HCT116 (cell line): Measurements from ENCODE around the gene RRM1. TPM values are rescaled to one million over a fixed set of nuclear protein-coding genes. Genes with fewer than 3 reads are reported as not detected.

ENCODE experiments used
- ATAC-seq: fragments of 200-7000 bp; cut with Tn5 transposase; 2 replicates; pipeline ENCODE4 v1.9.1; 2020; ENCODE audit warnings: mild to moderate bottlenecking, moderate library complexity
- BruUV-seq: library from RNA; stranded (reverse); fragments of 400-500 nt; replicated peaks from 2 replicates; lab custom pipeline; 2021; lab: Mats Ljungman, UMichigan
- CTCF ChIA-PET: fragments of 300-600 bp; sonication (Branson Sonifier 250); formaldehyde crosslinking; loops from one replicate; lab custom pipeline; 2021; ENCODE audit warnings: antibody characterized with exemption; lab: Charles Lee
- POLR2A ChIA-PET: fragments of 300-600, 350-600 bp; sonication (Branson Sonifier 250); formaldehyde crosslinking; loops from one replicate; lab custom pipeline; 2021; ENCODE audit warnings: antibody characterized with exemption; lab: Charles Lee
- RAD21 ChIA-PET, 2 experiments: fragments of 300-600 bp; sonication (Branson Sonifier 250); formaldehyde crosslinking; loops; one replicate each; lab custom pipeline; 2023; ENCODE audit warnings: low total read pairs in 2 of 2; ENCODE audit not compliant: uncharacterized antibody in 2 of 2, unreplicated experiment in 2 of 2, low non-redundant PET in 1 of 2; lab: Charles Lee
- DNase-seq: peaks from one replicate; pipeline ENCODE4 v3.0.0-alpha.2; 2010; ENCODE audit warnings: low read depth, low spot score
- H2AFZ ChIP-seq: fragments of 200-600 bp; shearing (Covaris generic), sonication (generic); 2 replicates; pipeline ENCODE4 v1.6.1; 2017; ENCODE audit warnings: low read depth, mixed run types, mixed read lengths, antibody characterized with exemption, low read length; ENCODE audit not compliant: poor library complexity, severe bottlenecking
- H3K27ac ChIP-seq: 2 replicates; pipeline ENCODE4 v1.5.1; 2012; ENCODE audit warnings: low read depth, low read length
- H3K27me3 ChIP-seq: fragments of 200-600 bp; sonication (generic); 2 replicates; pipeline ENCODE4 v1.6.1; 2016; ENCODE audit warnings: mixed run types, low read length, mixed read lengths; ENCODE audit not compliant: insufficient read depth
- H3K36me3 ChIP-seq, 2 experiments: fragments of 200-500 bp in 1 of 2; fragments of 200-600 bp in 1 of 2; sonication (Bioruptor generic) in 1 of 2; sonication (generic) in 1 of 2; 2 replicates each; pipeline versions ENCODE4 v1.5.1 to v1.6.1; 2014 to 2016; ENCODE audit warnings: low read length in 2 of 2, inconsistent platforms in 1 of 2, mixed read lengths in 1 of 2, mixed run types in 1 of 2; ENCODE audit not compliant: insufficient read depth in 2 of 2, control insufficient read depth in 1 of 2
- H3K4me1 ChIP-seq, 2 experiments: fragments of 200-600 bp in 1 of 2; sonication (generic) in 1 of 2; 2 replicates each; pipeline versions ENCODE4 v1.5.1 to v1.6.1; 2012 to 2017; ENCODE audit warnings: low read length in 2 of 2, inconsistent platforms in 1 of 2, mild to moderate bottlenecking in 1 of 2, mixed read lengths in 1 of 2, mixed run types in 1 of 2, moderate library complexity in 1 of 2; ENCODE audit not compliant: insufficient read depth in 2 of 2, control insufficient read depth in 1 of 2
- H3K4me2 ChIP-seq: fragments of 200-600 bp; sonication (generic); 2 replicates; pipeline ENCODE4 v1.6.1; 2017; ENCODE audit warnings: mixed run types, low read length, mixed read lengths
- H3K4me3 ChIP-seq, 2 experiments: fragments of 200-600 bp in 1 of 2; sonication (generic) in 1 of 2; replicated peaks in 1 of 2; 2 replicates each; pipeline ENCODE4 v1.5.1; 2011 to 2016; ENCODE audit warnings: low read length in 2 of 2, control low read depth in 1 of 2, low read depth in 1 of 2, mild to moderate bottlenecking in 1 of 2, mixed read lengths in 1 of 2, mixed run types in 1 of 2
- H3K79me2 ChIP-seq: fragments of 200-600 bp; sonication (generic); 2 replicates; pipeline ENCODE4 v1.6.1; 2017; ENCODE audit warnings: mild to moderate bottlenecking, mixed run types, low read length, moderate library complexity, mixed read lengths; ENCODE audit not compliant: insufficient read depth
- H3K9ac ChIP-seq: fragments of 200-600 bp; sonication (generic); 2 replicates; pipeline ENCODE4 v1.6.1; 2016; ENCODE audit warnings: low read length, mixed read lengths
- H3K9me2 ChIP-seq: fragments of 200-600 bp; sonication (generic), shearing (Covaris generic); 2 replicates; pipeline ENCODE4 v1.6.1; 2017; ENCODE audit warnings: mixed run types, mild to moderate bottlenecking, moderate library complexity; ENCODE audit not compliant: insufficient read depth
- H3K9me3 ChIP-seq, 2 experiments: fragments of 200-500 bp in 1 of 2; fragments of 200-600 bp in 1 of 2; sonication (Bioruptor generic) in 1 of 2; sonication (generic) in 1 of 2; 2 replicates each; pipeline ENCODE4 v1.6.1; 2014 to 2017; ENCODE audit warnings: low read length in 2 of 2, mixed read lengths in 2 of 2, inconsistent platforms in 1 of 2, low read depth in 1 of 2, mild to moderate bottlenecking in 1 of 2, mixed run types in 1 of 2, moderate library complexity in 1 of 2; ENCODE audit not compliant: control insufficient read depth in 1 of 2, insufficient read depth in 1 of 2
- H4K20me1 ChIP-seq: fragments of 200-600 bp; sonication (generic), shearing (Covaris generic); 2 replicates; pipeline ENCODE4 v1.6.1; 2017; ENCODE audit warnings: mixed run types, mild to moderate bottlenecking, moderate library complexity; ENCODE audit not compliant: insufficient read depth
- ATF3 ChIP-seq: IDR thresholded peaks from 2 replicates; pipeline ENCODE4 v1.6.1; 2012
- CEBPB ChIP-seq: IDR thresholded peaks from 2 replicates; pipeline ENCODE4 v1.6.1; 2012; ENCODE audit warnings: low read depth
- EGR1 ChIP-seq: IDR thresholded peaks from 2 replicates; pipeline ENCODE4 v1.6.1; 2012; ENCODE audit warnings: low read depth
- ELF1 ChIP-seq: IDR thresholded peaks from 2 replicates; pipeline ENCODE4 v1.6.1; 2012; ENCODE audit warnings: low read depth, borderline replicate concordance
- EZH2 ChIP-seq: fragments of 200-600 bp; sonication (generic); IDR thresholded peaks from 2 replicates; pipeline ENCODE4 v1.6.1; 2017; ENCODE audit warnings: antibody characterized with exemption, mixed run types
- FOSL1 ChIP-seq: IDR thresholded peaks from 2 replicates; pipeline ENCODE4 v1.6.1; 2012; ENCODE audit warnings: low read depth
- POLR2A ChIP-seq: IDR thresholded peaks from 2 replicates; pipeline ENCODE4 v1.7.0; 2011; ENCODE audit warnings: borderline replicate concordance; ENCODE audit not compliant: insufficient read depth, insufficient read length; ENCODE audit errors: extremely low read depth
- POLR2AphosphoS5 ChIP-seq: IDR thresholded peaks from 2 replicates; pipeline ENCODE4 v1.6.1; 2011; ENCODE audit warnings: mild to moderate bottlenecking, low read depth, low read length, moderate library complexity
- RAD21 ChIP-seq: IDR thresholded peaks from 2 replicates; pipeline ENCODE4 v1.6.1; 2012; ENCODE audit warnings: low read depth, mild to moderate bottlenecking
- REST ChIP-seq: IDR thresholded peaks from 2 replicates; pipeline ENCODE4 v1.6.1; 2012; ENCODE audit warnings: low read depth
- SIN3A ChIP-seq: IDR thresholded peaks from 2 replicates; pipeline ENCODE4 v1.6.1; 2012; ENCODE audit warnings: low read depth
- SP1 ChIP-seq: IDR thresholded peaks from 2 replicates; pipeline ENCODE4 v1.6.1; 2012; ENCODE audit warnings: low read depth
- SRF ChIP-seq: IDR thresholded peaks from 2 replicates; pipeline ENCODE4 v1.6.1; 2012; ENCODE audit warnings: low read depth
- YY1 ChIP-seq: IDR thresholded peaks from 2 replicates; pipeline ENCODE4 v1.6.1; 2011; ENCODE audit warnings: low read length, low read depth, moderate library complexity, mild to moderate bottlenecking; ENCODE audit not compliant: insufficient replicate concordance; ENCODE audit errors: extremely low read depth
- ZNF274 ChIP-seq: fragments of 200-500 bp; sonication (Bioruptor generic); IDR thresholded peaks from 2 replicates; pipeline ENCODE4 v1.6.1; 2014; ENCODE audit warnings: mild to moderate bottlenecking, low read depth, low read length, inconsistent platforms
- intact Hi-C: fragments of 100-400 bp; cut with micrococcal nuclease; formaldehyde crosslinking; loops from 2 replicates; pipeline ENCODE4 v1.10.0; 2022
- total RNA-seq: library from RNA; stranded (reverse); gene quantifications from one replicate; pipeline ENCODE4 v1.2.1, GENCODE V29; 2021; ENCODE audit not compliant: unreplicated experiment
- TF ChIP-seq, protein P1 (sequence below): IDR thresholded peaks from 2 replicates; pipeline ENCODE4 v1.6.1; 2012

The RRM1 gene
- total RNA-seq, 1 experiment from 2014 or later: 134 TPM

- Histone ChIP-seq H3K27ac (no peak overlapping the region), H3K9me2 (no peaks in the 10 kb centered on the region), H4K20me1 (no peaks in the 10 kb centered on the region), H3K4me1 (no peaks in the 10 kb centered on the region), H3K9me3 (no peaks in the 10 kb centered on the region)
- BruUV-seq: no TSS peak
- ChIA-PET POLR2A (no interaction called here), RAD21 (interaction anchor here in 1 of 2 experiments (0.9 kb wide), 1 partner anchor 9 kb away, joined by 3 read pairs; no protein-coding TSS in a partner anchor), CTCF (interaction anchor here (3.2 to 3.4 kb wide), 2 partner anchors 10 to 209 kb away, joined by 13 to 17 read pairs; partner anchors contain the start of gene STIM1)
- DNase-seq: no peak
- no peak for TF ChIP-seq RAD21
- TF ChIP-seq CEBPB: no peak
- TF ChIP-seq POLR2AphosphoS5: no peak
- TF ChIP-seq SIN3A: no peak
- no peak for TF ChIP-seq EZH2
- no peak for TF ChIP-seq SRF
- TF ChIP-seq, protein P1, sequence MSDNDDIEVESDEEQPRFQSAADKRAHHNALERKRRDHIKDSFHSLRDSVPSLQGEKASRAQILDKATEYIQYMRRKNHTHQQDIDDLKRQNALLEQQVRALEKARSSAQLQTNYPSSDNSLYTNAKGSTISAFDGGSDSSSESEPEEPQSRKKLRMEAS: no peak
- TF ChIP-seq YY1: no peak
- TF ChIP-seq REST: no peak
- TF ChIP-seq ZNF274: no peak
- no peak for TF ChIP-seq ATF3
- TF ChIP-seq POLR2A: no peak
- TF ChIP-seq SP1: no peak
- TF ChIP-seq EGR1: no peak
- no peak for TF ChIP-seq ELF1
- TF ChIP-seq FOSL1: no peak
- TF ChIP-seq, all 23 proteins: peak for 0
- H3K9ac ChIP-seq: no peak overlapping the region
- H3K4me2 ChIP-seq: no peak overlapping the region
- ATAC-seq: no peak
- no peak overlapping the region for H3K4me3 ChIP-seq
- H3K27me3 ChIP-seq: no peaks in the 10 kb centered on the region
- no peaks in the 10 kb centered on the region for H3K36me3 ChIP-seq
- intact Hi-C loops: no loop called here
- no peak overlapping the region for H2AFZ ChIP-seq
- no peaks in the 10 kb centered on the region for H3K79me2 ChIP-seq
Observed at GRCh38 chr11:4063348-4063747, 31.3 kb upstream of the RRM1 start.
